Measurements from ENCODE around the gene ESRRA.
A peak's percentile ranks its signal among the peaks of the same experiment; 100 is the strongest.

The ESRRA gene

DNA sequence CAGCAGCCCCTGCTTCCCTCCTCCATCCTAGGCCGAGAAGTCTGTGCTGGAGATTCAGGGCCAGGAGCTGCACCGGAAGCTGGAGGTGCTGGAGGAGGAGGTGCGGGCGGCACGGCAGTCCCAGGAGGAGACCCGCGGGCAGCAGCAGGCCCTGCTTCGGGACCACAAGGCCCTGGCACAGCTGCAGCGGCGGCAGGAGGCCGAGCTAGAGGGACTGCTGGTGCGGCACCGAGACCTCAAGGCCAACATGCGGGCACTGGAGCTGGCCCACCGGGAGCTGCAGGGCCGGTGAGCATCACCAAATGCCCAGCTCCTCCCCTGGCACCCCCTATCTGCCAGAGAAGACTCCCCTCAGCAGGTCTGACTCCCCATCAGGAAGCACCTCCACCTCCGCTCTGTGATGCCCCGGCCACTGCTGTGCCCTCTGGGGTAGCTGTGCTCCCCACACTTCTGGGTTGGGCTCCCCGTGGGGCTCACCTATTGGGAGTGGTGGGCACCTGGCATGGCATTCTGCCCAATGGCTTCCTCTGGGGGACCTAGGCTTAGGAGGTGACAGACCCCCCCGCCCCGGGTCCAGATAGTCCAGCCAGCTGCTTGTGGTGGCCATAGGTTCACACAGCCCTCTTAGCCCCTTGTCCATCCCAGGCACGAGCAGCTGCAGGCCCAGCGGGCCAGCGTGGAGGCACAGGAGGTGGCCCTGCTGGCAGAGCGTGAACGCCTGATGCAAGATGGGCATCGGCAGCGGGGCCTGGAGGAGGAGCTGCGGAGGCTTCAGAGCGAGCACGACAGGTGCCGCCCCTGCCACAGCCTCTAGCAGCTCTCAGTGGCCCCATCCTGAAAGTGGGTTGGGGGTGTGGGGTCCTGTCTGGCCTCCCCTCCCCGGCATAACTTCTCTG lies 47.0 kb downstream of the ESRRA start:
- DNase-seq, result no peak

DNA sequence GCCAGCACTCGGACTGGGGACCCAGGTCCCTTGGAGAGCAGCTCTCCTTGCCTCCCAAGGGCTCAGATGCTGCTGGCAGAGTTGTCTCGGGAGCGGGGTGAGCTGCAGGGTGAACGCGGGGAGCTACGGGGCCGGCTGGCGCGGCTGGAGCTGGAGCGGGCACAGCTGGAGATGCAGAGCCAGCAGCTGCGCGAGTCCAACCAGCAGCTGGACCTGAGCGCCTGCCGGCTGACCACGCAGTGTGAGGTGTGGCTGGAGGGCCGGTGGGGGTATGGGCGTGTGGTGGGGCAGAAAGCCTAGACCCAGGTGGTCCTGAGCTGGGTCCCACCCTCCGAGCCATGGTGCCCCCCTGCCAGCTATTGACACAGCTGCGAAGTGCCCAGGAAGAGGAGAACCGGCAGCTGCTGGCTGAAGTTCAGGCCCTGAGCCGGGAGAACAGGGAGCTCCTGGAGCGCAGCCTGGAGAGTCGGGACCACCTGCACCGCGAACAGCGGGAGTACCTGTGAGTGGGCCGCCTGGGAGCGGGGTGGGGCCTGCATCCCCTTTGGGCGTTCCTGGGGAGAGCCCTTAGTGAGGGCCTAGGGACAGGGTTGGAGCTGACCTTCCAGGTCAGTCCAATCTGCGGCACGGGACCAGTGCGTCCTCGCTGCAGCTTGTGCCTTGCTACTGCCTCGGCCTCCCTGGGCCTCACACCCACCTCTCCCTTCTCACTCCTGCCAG lies 47.8 kb downstream of the ESRRA start:
- no peak for DNase-seq

DNA sequence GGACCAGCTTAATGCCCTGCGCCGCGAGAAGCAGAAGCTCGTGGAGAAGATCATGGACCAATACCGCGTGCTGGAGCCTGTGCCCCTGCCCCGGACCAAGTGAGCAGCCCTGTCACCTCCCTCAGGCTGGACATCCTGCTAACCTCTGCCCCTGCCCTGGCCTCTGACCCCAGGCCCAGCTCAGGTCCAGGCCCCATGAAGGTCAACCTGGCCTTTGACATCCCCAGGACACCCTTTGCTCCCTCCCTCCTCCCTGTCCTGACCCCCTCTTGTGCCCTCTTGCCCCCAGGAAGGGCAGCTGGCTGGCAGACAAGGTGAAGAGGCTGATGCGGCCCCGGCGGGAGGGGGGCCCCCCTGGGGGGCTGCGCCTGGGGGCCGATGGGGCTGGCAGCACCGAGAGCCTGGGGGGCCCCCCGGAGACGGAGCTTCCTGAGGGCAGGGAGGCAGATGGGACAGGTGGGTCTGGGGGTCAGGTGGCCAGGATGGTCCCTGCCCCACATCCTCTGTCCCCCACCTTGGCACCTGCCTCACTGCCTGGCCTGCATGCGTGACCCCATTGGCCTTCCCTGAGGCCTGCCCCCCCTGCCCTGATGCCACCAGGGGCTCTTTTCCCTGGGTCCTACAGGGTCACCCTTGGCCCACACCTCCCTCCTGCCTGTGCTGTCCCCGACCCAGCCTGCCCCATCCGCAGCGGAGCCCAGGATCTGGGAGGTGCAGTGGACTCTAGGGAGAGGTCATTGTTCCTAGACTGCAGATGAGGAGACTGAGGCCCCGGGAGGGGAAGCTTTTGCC lies 48.6 kb downstream of the ESRRA start:
- DNase-seq, result no peak

DNA sequence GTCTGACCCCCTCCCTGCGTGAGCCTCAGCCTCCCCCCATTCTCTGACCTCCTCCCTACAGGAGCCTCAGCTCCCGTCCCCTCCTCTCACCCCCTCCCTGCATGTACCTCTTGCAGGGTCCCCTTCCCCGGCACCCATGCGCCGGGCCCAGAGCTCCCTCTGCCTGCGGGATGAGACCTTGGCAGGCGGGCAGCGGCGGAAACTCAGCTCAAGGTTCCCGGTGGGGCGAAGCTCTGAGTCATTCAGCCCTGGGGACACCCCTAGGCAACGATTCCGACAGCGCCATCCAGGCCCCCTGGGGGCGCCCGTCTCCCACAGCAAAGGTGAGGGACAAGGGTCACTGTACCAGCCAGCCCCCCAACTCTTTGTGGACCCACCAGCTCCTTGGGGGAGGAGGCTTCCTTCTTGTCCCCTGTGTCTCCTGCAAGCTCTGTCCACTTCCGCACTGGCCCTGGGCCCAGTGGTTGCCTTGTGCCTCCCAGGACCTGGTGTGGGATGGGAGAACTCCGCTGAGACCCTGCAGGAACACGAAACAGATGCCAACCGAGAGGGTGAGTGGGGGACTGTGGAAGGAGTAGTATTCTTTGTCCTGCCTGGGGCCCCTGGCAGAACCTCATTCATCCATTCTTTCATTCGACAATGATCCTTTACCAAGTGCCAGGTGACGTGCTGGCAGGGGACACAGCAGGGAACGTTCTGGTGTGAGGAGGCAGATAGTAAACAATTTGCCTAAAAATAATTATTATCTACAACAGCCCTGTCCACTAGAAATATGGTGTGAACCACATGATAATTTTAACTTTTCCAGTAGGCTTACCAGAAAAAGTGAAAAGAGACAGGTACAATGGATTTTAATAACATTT lies 50.0 kb downstream of the ESRRA start:
- DNase-seq, result peak; percentile 87

DNA sequence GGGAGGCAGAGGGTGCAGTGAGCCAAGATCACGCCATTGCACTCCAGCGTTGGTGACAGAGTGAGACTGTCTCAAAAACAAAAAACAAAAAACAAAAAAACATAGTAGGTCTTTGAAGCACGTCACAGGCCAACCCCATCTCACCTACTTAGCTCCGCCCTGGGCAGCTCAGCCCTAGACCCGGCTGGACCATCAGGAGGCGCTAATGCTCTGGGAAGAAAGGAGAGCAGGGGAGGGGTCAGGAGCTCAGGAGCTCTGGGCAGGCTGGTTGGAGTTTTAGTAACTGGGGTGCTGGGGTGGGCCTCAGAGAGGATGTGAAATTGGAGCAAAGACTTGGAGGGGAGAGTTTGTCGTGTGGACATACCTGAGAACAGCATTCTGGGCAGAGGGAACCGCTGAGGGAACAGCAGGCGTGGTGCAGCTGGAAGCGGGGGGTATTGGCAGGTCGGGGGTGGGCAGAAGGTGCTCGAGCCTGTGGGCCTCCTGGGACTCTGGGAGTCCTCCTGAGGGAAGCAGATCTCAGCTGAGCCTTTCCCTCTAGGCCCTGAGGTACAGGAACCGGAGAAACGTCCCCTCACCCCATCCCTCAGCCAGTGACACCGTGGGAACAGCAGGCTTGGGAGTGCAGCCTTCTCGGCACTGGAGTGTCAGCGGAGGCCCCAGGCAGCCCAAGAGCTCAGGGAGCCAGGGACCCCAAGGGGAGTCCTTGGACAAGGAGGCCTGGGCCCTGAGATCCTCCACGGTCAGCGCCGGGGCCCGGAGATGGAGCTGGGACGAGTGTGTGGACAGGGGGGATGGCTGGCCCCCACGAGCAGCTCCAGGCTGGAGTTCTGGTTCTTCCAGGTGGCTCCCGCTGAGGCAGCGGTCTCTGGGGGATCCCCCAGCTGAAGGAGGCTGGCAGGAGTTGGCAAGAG lies 51.4 kb downstream of the ESRRA start:
- peak; percentile 76 for DNase-seq

DNA sequence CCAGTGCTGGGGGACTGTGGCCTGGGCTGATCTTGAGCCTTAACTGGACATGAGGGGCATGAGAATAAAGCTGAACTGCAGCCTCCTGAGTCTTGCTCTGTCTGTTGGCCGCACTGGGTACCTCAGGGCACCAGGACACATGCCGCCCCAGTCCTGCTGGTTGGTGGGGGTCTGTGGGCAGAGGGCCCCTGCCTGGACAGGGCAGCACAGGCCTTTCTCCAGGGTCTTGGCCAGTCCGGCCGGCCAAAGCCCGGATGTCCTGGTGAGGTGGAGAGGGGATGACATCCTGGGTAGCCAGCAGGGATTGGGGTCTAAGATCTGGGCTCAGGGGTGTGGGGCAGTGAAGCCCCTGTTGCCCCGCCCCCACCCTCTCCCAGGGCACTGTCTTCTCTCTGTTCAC lies 52.1 kb downstream of the ESRRA start:
- DNase-seq, result no peak

DNA sequence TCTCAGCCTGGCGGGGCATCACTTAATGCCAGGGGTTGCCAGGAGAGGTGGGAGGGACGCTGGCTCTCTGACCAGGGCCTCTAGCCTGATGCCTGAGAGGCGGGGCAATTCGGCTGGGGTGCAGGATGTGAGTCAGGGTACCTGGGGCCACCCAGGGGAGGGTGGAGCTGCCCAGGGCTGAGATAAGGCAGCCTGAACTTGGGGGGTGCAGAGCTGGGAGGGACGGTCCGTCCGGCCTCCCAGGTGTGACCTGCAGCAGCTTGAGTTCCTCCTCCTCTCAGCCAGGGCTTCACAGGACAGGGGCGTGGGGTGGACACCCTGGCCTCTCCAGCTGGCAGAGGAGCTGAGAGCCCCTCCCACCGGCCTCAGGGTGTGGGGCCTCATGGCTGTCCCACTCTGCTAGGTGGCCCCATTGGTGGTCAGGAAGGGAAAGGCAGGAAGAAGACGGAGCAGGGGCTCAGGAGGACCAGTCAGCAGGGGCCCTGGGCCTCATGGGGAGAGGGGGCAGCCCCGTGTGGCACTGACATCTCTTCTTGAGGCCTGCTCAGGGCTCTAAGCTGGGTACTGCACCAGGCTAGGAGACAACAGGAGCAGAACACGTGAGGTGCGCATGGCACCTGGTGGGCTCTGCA lies 52.7 kb downstream of the ESRRA start:
- DNase-seq, result no peak

DNA sequence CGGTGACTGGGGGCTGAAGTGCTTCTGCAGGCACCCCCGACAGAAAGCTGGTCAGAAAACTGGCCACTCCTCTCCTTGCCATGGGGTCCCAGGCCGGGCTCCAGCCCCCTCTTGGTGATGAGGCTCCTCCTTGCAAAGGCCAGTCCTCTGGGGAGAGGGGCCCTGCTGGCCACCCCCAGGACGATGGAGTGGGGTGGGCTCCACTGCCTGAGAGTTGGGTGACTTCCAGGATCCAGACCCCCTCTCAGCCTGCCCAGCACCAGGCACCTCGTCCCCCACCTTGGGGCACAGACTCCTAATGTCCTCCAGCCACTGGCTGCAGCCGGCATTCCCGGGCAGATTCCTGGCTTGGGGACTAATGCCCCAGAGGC lies 53.2 kb downstream of the ESRRA start:
- DNase-seq, result no peak

DNA sequence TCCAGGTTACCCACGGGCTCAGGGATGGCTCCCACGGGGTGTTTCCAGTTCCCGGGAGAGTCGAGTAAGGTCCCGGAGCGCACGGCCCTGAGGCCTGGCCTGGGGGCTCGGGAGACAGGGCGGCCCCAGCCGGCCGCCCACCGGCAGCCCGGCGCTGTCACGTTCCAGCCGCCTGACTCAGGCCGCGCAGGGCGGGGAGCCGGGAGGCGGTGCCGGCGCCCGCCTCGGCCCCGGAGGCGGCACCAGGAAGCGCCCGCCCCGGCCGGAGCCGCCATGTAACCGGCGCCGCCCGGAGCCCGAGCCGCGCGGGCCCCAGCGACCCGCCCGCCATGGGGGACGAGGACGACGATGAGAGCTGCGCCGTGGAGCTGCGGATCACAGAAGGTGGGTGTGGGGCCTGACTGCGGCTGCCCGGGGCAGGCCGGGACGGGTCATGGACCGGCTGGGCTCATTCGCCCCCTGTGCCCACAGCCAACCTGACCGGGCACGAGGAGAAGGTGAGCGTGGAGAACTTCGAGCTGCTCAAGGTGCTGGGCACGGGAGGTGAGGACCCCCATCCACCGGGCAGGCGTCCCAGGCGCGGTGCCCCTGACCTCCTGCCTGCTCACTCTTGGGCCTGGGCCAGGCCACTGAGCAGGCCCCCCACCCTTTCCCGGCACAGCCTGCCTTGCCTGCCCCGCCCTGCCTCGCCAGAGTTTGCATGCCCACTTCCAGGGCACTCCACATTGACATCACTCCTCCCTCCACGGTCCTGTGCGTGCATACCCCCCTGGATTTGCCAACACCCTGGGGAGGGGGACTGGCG lies 53.8 kb downstream of the ESRRA start, which contains the start of gene RPS6KA4:
TSS of gene RPS6KA4 (plus strand) at position 256 of the 805 bp plus-strand sequence. CDS start at position 330, 74 bp downstream.
- peak; percentile 53 for DNase-seq

DNA sequence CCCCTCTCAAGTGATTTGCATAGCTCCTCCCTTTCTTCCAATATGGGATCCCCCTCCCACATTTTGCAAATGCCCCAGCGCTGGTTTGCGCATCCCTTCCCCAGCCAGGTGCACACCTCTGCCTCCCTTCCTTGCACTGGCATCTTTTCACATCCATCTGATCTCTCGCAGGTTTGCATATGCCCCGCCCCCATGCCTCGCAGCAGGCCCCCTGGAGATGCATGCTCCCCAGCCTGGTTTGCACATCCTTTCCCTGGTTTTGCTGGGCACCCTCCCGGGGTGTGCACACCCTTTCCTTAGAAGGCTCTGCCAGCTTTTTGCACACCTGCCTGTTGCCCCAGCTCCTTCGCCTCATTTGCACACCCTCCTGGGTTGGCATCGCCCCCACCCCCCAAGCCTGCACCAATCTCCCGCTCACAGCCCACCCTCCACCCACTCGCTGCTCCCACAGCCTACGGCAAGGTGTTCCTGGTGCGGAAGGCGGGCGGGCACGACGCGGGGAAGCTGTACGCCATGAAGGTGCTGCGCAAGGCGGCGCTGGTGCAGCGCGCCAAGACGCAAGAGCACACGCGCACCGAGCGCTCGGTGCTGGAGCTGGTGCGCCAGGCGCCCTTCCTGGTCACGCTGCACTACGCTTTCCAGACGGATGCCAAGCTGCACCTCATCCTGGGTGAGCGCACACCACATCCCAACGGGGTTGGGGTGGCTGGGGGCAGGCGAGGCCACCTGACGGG lies 54.6 kb downstream of the ESRRA start:
- no peak for DNase-seq

DNA sequence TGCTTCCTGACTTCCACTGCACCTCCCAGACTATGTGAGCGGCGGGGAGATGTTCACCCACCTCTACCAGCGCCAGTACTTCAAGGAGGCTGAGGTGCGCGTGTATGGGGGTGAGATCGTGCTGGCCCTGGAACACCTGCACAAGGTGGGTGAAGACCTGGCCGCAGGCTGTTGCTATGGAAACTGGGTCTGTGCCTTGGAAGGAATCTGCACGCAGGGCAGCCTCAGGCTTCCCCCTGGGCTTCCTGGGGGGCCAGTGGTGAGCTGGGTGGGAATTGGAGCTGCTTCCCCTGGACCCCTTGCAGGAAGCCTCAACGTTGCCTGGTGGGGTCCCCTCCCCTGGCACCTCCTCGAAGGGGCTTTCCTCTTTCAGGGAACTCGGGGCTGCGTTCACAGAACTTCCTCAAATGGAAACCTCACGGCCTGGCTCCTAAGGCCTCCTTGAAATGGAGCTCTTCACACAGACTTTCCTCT lies 55.2 kb downstream of the ESRRA start:
- DNase-seq, result no peak

DNA sequence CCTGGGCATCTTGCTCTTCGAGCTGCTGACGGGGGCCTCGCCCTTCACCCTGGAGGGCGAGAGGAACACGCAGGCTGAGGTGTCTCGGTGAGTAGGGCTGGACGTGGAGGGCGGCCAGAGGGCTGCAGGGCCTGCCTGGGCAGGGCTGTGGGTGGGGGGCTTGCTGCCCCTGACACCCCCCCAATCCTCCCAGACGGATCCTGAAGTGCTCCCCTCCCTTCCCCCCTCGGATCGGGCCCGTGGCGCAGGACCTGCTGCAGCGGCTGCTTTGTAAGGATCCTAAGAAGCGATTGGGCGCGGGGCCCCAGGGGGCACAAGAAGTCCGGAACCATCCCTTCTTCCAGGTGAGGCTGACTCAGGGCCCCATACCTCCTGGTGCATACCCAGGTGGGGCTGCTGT lies 56.3 kb downstream of the ESRRA start:
- DNase-seq, result no peak

DNA sequence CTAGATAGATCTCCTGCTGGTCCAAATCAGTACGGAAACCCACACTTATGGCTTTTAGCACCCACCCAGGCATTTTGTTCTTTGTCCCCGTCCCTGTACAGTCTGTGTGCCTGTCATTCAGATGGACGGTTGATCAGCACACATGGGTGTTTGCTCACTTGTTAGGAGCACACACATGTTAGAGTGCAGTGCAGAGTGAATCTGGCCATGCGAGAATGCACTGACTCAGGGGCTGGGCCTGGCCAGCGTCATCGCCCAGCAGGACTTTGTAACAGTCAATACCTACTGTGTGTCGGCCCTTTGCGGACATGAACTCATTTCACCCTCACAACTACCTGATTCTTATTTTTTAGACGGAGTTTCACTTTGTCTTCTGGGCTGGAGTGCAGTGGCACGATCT lies 57.0 kb downstream of the ESRRA start:
- no peak for DNase-seq

DNA sequence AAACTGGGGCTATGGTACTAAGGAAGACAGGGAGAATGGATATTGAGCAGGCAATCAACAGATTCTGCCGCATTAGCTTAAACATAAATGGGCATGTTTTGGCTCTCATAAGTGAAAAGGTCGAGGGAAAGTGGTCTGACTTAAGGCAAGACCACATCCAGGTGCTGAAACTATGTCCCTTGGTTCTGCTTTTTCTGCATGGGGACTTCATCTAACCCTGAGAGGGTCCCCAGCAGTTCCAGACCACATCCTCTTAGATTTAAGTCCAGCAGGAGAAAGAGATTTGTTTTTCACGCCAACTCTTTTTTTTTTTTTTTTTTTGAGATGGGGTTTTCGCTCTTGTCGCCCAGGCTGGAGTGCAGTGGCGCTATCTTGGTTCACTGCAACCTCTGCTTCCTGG lies 59.1 kb downstream of the ESRRA start:
- DNase-seq, result no peak

DNA sequence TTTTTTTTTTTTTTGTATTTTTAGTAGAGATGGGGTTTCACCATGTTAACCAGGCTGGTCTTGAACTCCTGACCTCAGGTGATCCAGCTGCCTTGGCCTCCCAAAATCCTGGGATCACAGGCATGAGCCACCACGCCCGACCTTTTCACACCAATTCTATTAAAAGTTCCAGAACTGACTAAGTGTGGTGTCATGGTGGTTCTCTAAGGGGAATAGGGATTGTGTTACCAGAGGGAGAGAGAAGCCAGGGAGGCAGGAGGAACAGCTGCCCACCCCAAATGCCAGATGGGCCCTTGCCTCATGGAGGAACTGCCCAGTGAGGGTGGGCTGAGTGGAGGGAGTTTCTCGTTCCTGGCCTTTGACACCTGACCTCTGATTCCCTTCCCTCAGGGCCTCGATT lies 59.6 kb downstream of the ESRRA start:
- no peak for DNase-seq
